Small intestine (tissue), 7 donors: ENCODE results near the gene HNF4A. TPM values are rescaled to one million over a fixed set of nuclear protein-coding genes. Genes with fewer than 3 reads are reported as not detected.
A peak's percentile ranks its signal among the peaks of the same experiment; 100 is the strongest.

ENCODE experiments used
- DNase-seq, 2 donors: peaks; one replicate each; pipeline versions ENCODE4 v3.0.0 to v3.0.0-alpha.2; 2013
- FAIRE-seq: peaks from 2 replicates; lab custom pipeline; 2012; peaks lifted over from hg19 to GRCh38; lab: Jason Lieb, UNC
- H3K27ac ChIP-seq, 3 donors: one replicate each; pipeline ENCODE4 v1.5.1; 2013; ENCODE audit warnings: low read length in 2 of 3, mild to moderate bottlenecking in 2 of 3, control low read depth in 1 of 3, inconsistent platforms in 1 of 3, low read depth in 1 of 3, moderate library complexity in 1 of 3
- H3K27me3 ChIP-seq, 3 donors: one replicate each; pipeline ENCODE4 v1.6.1; 2013; ENCODE audit warnings: low read length in 3 of 3, inconsistent platforms in 1 of 3; ENCODE audit not compliant: control insufficient read depth in 3 of 3, insufficient read depth in 3 of 3
- H3K36me3 ChIP-seq, 3 donors: one replicate each; pipeline ENCODE4 v1.6.1; 2013; ENCODE audit warnings: low read length in 3 of 3, inconsistent platforms in 1 of 3, low read depth in 1 of 3, mild to moderate bottlenecking in 1 of 3, moderate library complexity in 1 of 3; ENCODE audit not compliant: control insufficient read depth in 3 of 3, insufficient read depth in 2 of 3
- H3K4me1 ChIP-seq, 3 donors: one replicate each; pipeline ENCODE4 v1.6.1; 2013; ENCODE audit warnings: low read length in 2 of 3, inconsistent platforms in 1 of 3, low read depth in 1 of 3, mild to moderate bottlenecking in 1 of 3, moderate library complexity in 1 of 3; ENCODE audit not compliant: control insufficient read depth in 3 of 3, insufficient read depth in 2 of 3
- H3K4me3 ChIP-seq, 3 donors: one replicate each; pipeline ENCODE4 v1.5.1; 2013; ENCODE audit warnings: low read length in 3 of 3, control low read depth in 1 of 3, inconsistent platforms in 1 of 3, low read depth in 1 of 3, mild to moderate bottlenecking in 1 of 3, moderate library complexity in 1 of 3
- H3K9me3 ChIP-seq, 2 donors: one replicate each; pipeline ENCODE4 v1.6.1; 2013; ENCODE audit warnings: low read depth in 1 of 2, low read length in 1 of 2; ENCODE audit not compliant: control insufficient read depth in 2 of 2, insufficient read depth in 1 of 2
- WGBS, 3 donors: extraction: QIAGEN DNeasy Blood & Tissue Kit; methylation state at CpG; one replicate each; pipeline ENCODE4 v1.1.7; 2013; 5-methylcytosine and 5-hydroxymethylcytosine counted together
- polyA plus RNA-seq, 4 donors: library from polyadenylated mRNA; stranded (reverse) in 3 of 4; unstranded in 1 of 4; fragments of 200-250 nt in 3 of 4; fragments of 120-200 nt in 1 of 4; gene quantifications; one replicate each; pipeline versions ENCODE4 v1.2.1 to v1.2.3, GENCODE V29; 2013
- donor health status: healthy with polysubstance abuse.
- donor health status: control.
- donor health status: control.
- donor health status: Bipolar disorder and iron deficiency.
- donor health status: healthy.

The HNF4A gene
- polyA plus RNA-seq, 4 donors, result 56.7 to 324 (median 111) TPM

GRCh38 chr20:44429419-44430269 lies 74.1 kb downstream of the HNF4A start:
- DNase-seq (no peak), FAIRE-seq (no peak)
- H3K27me3 ChIP-seq, result no peaks in the 10 kb centered on the region
- 73 to 79% (median 75%) methylated on average over 17 of the region's 17 CpGs for WGBS, 3 donors
- H3K4me1 ChIP-seq, result peaks cover 0 to 42% (median 2%) of the 10 kb centered on the region in 3 donors
- no peak overlapping the region for H3K4me3 ChIP-seq
- peaks cover 2 to 63% (median 9%) of the 10 kb centered on the region in 3 donors for H3K36me3 ChIP-seq
- H3K9me3 ChIP-seq, result no peaks in the 10 kb centered on the region
- H3K27ac ChIP-seq, result peak overlapping the region; percentile 7 to 82 (median 60)

- Histone ChIP-seq H3K4me3 (no peak overlapping the region), H3K9me3 (no peaks in the 10 kb centered on the region), H3K36me3 (peaks cover 2 to 55% (median 9%) of the 10 kb centered on the region in 3 donors), H3K27me3 (no peaks in the 10 kb centered on the region), H3K4me1 (peaks cover 0 to 50% (median 2%) of the 10 kb centered on the region in 3 donors), H3K27ac (peak overlapping the region; percentile 7 to 82 (median 60))
- no peak for FAIRE-seq
- WGBS, 3 donors, result 49 to 78% (median 64%) methylated on average over 7 of the region's 7 CpGs
- no peak for DNase-seq
Observed at GRCh38 chr20:44430270-44431065, 75.0 kb downstream of the HNF4A start.

GRCh38 chr20:44431118-44431501 lies 75.6 kb downstream of the HNF4A start:
- H3K4me1 ChIP-seq, result peaks cover 0 to 56% (median 2%) of the 10 kb centered on the region in 3 donors
- H3K4me3 ChIP-seq, result no peak overlapping the region
- 40 to 49% (median 43%) methylated on average over 4 of the region's 4 CpGs for WGBS, 3 donors
- no peak for FAIRE-seq
- no peaks in the 10 kb centered on the region for H3K9me3 ChIP-seq
- no peaks in the 10 kb centered on the region for H3K27me3 ChIP-seq
- DNase-seq, result no peak
- H3K36me3 ChIP-seq, result peaks cover 2 to 49% (median 9%) of the 10 kb centered on the region in 3 donors
- peak overlapping the region in 1 of 3 donors; percentile 82 for H3K27ac ChIP-seq

GRCh38 chr20:44431502-44432234 lies 76.2 kb downstream of the HNF4A start:
- peak overlapping the region; percentile 28 to 82 (median 39) for H3K27ac ChIP-seq
- no peak overlapping the region for H3K4me3 ChIP-seq
- WGBS, 3 donors, result 45 to 55% (median 47%) methylated on average over 11 of the region's 11 CpGs
- peaks cover 0 to 58% (median 2%) of the 10 kb centered on the region in 3 donors for H3K4me1 ChIP-seq
- H3K36me3 ChIP-seq, result peaks cover 2 to 43% (median 9%) of the 10 kb centered on the region in 3 donors
- H3K27me3 ChIP-seq, result no peaks in the 10 kb centered on the region
- H3K9me3 ChIP-seq, result no peaks in the 10 kb centered on the region
- FAIRE-seq, result no peak
- no peak for DNase-seq

GRCh38 chr20:44432618-44433577 lies 77.4 kb downstream of the HNF4A start:
- Histone ChIP-seq H3K27ac (peak overlapping the region; percentile 27 to 93 (median 82)), H3K27me3 (no peaks in the 10 kb centered on the region), H3K9me3 (no peaks in the 10 kb centered on the region), H3K4me3 (no peak overlapping the region), H3K4me1 (peaks cover 0 to 58% (median 2%) of the 10 kb centered on the region in 3 donors), H3K36me3 (peaks cover 2 to 37% (median 9%) of the 10 kb centered on the region in 3 donors)
- FAIRE-seq (no peak), DNase-seq (no peak)
- 61 to 73% (median 68%) methylated on average over 8 of the region's 8 CpGs for WGBS, 3 donors

GRCh38 chr20:44433751-44434538 lies 78.4 kb downstream of the HNF4A start:
- peaks cover 0 to 58% (median 2%) of the 10 kb centered on the region in 3 donors for H3K4me1 ChIP-seq
- peaks cover under 1 to 30% (median 2%) of the 10 kb centered on the region in 3 donors for H3K36me3 ChIP-seq
- H3K27me3 ChIP-seq, result no peaks in the 10 kb centered on the region
- DNase-seq, result peak in 1 of 2 donors; percentile 99
- H3K4me3 ChIP-seq, result no peak overlapping the region
- 14 to 63% (median 32%) methylated on average over 24 of the region's 24 CpGs for WGBS, 3 donors
- H3K9me3 ChIP-seq, result no peaks in the 10 kb centered on the region
- no peak for FAIRE-seq
- peak overlapping the region; percentile 82 to 93 (median 89) for H3K27ac ChIP-seq
